ENCODE data around the gene THAP4. TPM values are rescaled to one million over a fixed set of nuclear protein-coding genes. Genes with fewer than 3 reads are reported as not detected.

The THAP4 gene
- total RNA-seq, 1 donor from 2014 or later, result 61.0 TPM

- Mint-ChIP-seq H3K4me1 (ENCODE audit: low read depth) (peaks cover 6% of the 10 kb centered on the region), H3K27me3 (peaks cover 37% of the 10 kb centered on the region), H3K4me3 (ENCODE audit: low read depth) (no peak overlapping the region), H3K27ac (no peak overlapping the region), H3K36me3 (ENCODE audit: insufficient read depth) (no peaks in the 10 kb centered on the region), H3K9me3 (ENCODE audit: low read depth) (no peaks in the 10 kb centered on the region)
- TF ChIP-seq CTCF (IDR thresholded peaks at IDR 0.05; ENCODE audit: unreplicated experiment), result no peak
- DNase-seq (ENCODE audit: low spot score, unreplicated experiment), result no peak
These were observed 102.1 kb downstream of the THAP4 start for GRCh38 chr2:241534701-241535375.

Other genes with a start within 250 kb of the THAP4 start
- gene STK25, start 128.6 kb downstream of the THAP4 start, total RNA-seq, result 217 and 226 TPM in 2 replicates
- gene BOK, start 78.4 kb downstream of the THAP4 start, total RNA-seq, result 8.0 and 10.2 TPM in 2 replicates
- gene ATG4B, start 535 bp upstream of the THAP4 start, total RNA-seq, result 142 and 143 TPM in 2 replicates
- 51.4 and 54.4 TPM in 2 replicates for gene DTYMK, start 49.7 kb upstream of the THAP4 start, total RNA-seq
- gene ING5, start 64.9 kb upstream of the THAP4 start, total RNA-seq, result 57.8 and 65.9 TPM in 2 replicates
- 28.8 and 34.8 TPM in 2 replicates for gene D2HGDH, start 97.5 kb upstream of the THAP4 start, total RNA-seq
- gene GAL3ST2, start 139.7 kb upstream of the THAP4 start, total RNA-seq, result 0.51 and 0.84 TPM in 2 replicates
- gene NEU4, start 172.0 kb upstream of the THAP4 start, total RNA-seq, result 1.3 and 1.4 TPM in 2 replicates
- not detected in 2 replicates for gene PDCD1, start 221.7 kb upstream of the THAP4 start, total RNA-seq
- gene RTP5, start 232.6 kb upstream of the THAP4 start, total RNA-seq, result not detected in 2 replicates